Osteocyte (in vitro differentiated cells): ENCODE data around the gene PADI2. TPM values are rescaled to one million over a fixed set of nuclear protein-coding genes. Genes with fewer than 3 reads are reported as not detected.

Experiments
- DNase-seq: peaks from one replicate; pipeline ENCODE4 v3.0.0; 2021; ENCODE audit warnings: mixed read lengths; ENCODE audit not compliant: unreplicated experiment; ENCODE audit errors: extremely low spot score
- H3K27ac Mint-ChIP-seq: one replicate; pipeline ENCODE4 v1.8.0; 2021; ENCODE audit warnings: mild to moderate bottlenecking, mixed read lengths; ENCODE audit not compliant: unreplicated experiment
- H3K27me3 Mint-ChIP-seq: one replicate; pipeline ENCODE4 v1.8.0; 2021; ENCODE audit warnings: mixed read lengths; ENCODE audit not compliant: unreplicated experiment
- H3K36me3 Mint-ChIP-seq: one replicate; pipeline ENCODE4 v1.8.0; 2021; ENCODE audit warnings: mixed read lengths; ENCODE audit not compliant: unreplicated experiment
- H3K4me1 Mint-ChIP-seq: one replicate; pipeline ENCODE4 v1.8.0; 2021; ENCODE audit warnings: mixed read lengths; ENCODE audit not compliant: unreplicated experiment
- H3K4me3 Mint-ChIP-seq: one replicate; pipeline ENCODE4 v1.8.0; 2021; ENCODE audit warnings: mild to moderate bottlenecking, moderate library complexity, mixed read lengths; ENCODE audit not compliant: unreplicated experiment
- H3K9me3 Mint-ChIP-seq: one replicate; pipeline ENCODE4 v1.8.0; 2021; ENCODE audit warnings: mixed read lengths; ENCODE audit not compliant: unreplicated experiment
- CTCF ChIP-seq: fragments of 200-600 bp; sonication (generic); IDR thresholded peaks from 2 replicates; pipeline ENCODE4 v1.5.0; 2021; ENCODE audit warnings: antibody characterized with exemption, mild to moderate bottlenecking, moderate library complexity
- total RNA-seq: library from RNA; stranded (reverse); gene quantifications from 2 replicates; pipeline ENCODE4 v1.2.1, GENCODE V29; 2021

PADI2 gene
- total RNA-seq, 1 donor from 2014 or later: 111 TPM

- no peak for TF ChIP-seq CTCF
- no peaks in the 10 kb centered on the region for H3K9me3 Mint-ChIP-seq
- no peak for DNase-seq
- no peak overlapping the region for H3K4me3 Mint-ChIP-seq
- no peak overlapping the region for H3K27ac Mint-ChIP-seq
- H3K36me3 Mint-ChIP-seq: no peaks in the 10 kb centered on the region
- H3K4me1 Mint-ChIP-seq: peaks cover 45% of the 10 kb centered on the region
- peaks cover 14% of the 10 kb centered on the region for H3K27me3 Mint-ChIP-seq
These were observed 1.2 kb upstream of the PADI2 start for GRCh38 chr1:17120481-17120877.

GRCh38 chr1:17119773-17120480 lies 676 bp upstream of the PADI2 start:
- Mint-ChIP-seq H3K9me3 (no peaks in the 10 kb centered on the region), H3K4me3 (no peak overlapping the region), H3K27me3 (peaks cover 14% of the 10 kb centered on the region), H3K36me3 (no peaks in the 10 kb centered on the region), H3K27ac (no peak overlapping the region), H3K4me1 (peaks cover 45% of the 10 kb centered on the region)
- no peak for DNase-seq
- TF ChIP-seq CTCF: no peak

GRCh38 chr1:17118706-17119075 lies 560 bp downstream of the PADI2 start:
- Mint-ChIP-seq H3K4me1 (peaks cover 42% of the 10 kb centered on the region), H3K9me3 (no peaks in the 10 kb centered on the region), H3K36me3 (no peaks in the 10 kb centered on the region), H3K27ac (no peak overlapping the region), H3K27me3 (peaks cover 14% of the 10 kb centered on the region), H3K4me3 (peak overlapping the region; percentile 71)
- no peak for DNase-seq
- TF ChIP-seq CTCF: no peak

GRCh38 chr1:17118268-17118667 lies 983 bp downstream of the PADI2 start:
- Mint-ChIP-seq H3K9me3 (no peaks in the 10 kb centered on the region), H3K27me3 (peaks cover 14% of the 10 kb centered on the region), H3K4me3 (peak overlapping the region; percentile 71), H3K36me3 (no peaks in the 10 kb centered on the region), H3K27ac (no peak overlapping the region), H3K4me1 (peaks cover 41% of the 10 kb centered on the region)
- DNase-seq: no peak
- TF ChIP-seq CTCF: no peak

GRCh38 chr1:17117451-17118265 lies 1.6 kb downstream of the PADI2 start:
- Mint-ChIP-seq H3K36me3 (no peaks in the 10 kb centered on the region), H3K4me3 (peak overlapping the region; percentile 71), H3K27ac (no peak overlapping the region), H3K27me3 (peaks cover 14% of the 10 kb centered on the region), H3K9me3 (no peaks in the 10 kb centered on the region), H3K4me1 (peaks cover 37% of the 10 kb centered on the region)
- TF ChIP-seq CTCF: no peak
- DNase-seq: no peak
